NCI-H69 (cell line): ENCODE results near the gene CTDSP2.
"Not testable (repeated sequence)": the region's sequence is repeated elsewhere in the genome, so short reads cannot be mapped to it uniquely, and the experiment has no call there.

Experiments used
- DNase-seq: peaks from one replicate; lab custom pipeline; 2025; lab: John Stamatoyannopoulos, UW

The CTDSP2 gene

DNA sequence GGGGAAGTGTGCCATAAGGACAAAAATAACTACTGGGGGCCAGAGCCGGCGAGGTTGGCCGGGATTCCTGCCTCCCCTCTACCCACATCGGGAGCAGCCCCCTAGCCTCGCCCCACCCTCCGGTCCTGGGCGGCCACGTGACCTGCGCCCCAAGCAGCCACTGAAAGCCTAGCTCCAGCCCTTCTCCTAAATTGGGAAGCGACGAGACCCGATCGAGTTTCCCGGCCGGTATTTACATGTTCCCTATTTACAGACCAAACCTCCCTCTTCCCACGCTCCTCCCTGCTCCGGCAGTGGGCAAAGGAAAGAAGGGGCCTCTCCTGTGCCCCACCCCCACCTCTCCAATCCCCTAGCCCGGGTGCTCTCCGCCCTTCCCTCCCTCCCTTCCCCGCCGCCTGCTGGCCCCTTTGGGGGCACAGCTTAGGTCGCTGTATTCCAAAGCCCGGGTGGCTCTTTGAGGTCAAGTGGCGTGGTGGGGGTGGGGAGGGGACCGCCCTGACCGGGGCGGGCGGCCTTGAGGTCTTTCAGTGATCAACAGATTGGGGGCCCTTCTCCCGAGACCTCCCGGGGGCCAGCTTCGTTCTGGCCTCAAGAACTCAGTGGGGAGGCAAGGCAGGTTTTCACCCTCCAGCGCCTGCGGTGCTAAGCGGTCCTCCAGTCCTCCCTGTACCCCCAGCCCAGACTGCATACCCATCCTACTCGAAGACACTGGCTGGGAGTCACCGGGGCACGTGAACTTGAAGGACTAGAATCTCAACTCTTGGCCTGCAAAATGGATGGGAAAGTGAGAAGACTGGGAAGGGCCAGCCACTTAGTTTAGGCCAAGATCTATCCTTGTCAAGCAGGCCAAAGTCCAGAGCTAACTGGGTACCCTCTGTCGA lies 6.3 kb upstream of the CTDSP2 start:
- DNase-seq, result peak; percentile 25

DNA sequence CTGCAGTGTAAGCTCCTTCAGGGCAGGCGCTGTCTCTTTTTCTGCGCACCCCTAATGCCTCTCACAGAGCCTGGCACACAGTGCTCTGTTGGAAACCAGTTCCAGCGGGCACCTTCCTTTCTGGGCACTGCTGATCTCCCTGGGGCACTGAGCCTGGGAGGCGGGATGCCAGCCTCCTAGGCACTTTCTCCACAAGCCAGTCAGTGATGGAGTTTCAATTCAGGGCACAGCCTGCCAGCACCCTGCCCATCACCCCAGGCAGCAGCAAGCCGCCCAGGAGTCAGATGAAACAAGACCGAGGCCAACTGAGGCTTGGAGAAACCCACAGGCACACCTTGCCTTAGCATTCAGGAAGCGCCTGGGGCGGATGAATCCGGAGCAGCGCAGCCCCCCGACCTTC lies 5.7 kb upstream of the CTDSP2 start:
- no peak for DNase-seq

DNA sequence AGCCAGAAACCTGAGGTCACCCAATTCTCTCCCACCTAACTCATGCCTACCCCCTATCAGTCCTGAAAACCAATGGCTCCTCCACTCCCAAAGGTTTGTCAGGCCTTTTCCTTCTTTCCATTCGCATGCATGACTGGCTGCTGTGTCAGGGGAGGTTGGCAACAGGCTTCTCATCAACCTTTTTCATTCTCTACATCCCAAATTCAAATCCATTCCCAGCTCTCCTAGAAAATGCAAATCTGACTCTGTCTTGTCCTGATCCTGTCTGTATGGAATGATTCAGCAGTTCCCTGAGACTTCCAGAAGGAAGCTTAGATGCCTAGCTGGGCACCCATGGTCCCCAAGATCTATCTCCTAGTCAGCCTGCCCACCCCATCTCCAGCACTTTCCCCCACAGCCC lies 5.0 kb upstream of the CTDSP2 start:
- DNase-seq, result no peak

- peak; percentile 37 for DNase-seq
These were observed 4.4 kb upstream of the CTDSP2 start for GRCh38 chr12:57850854-57851430.

GRCh38 chr12:57849447-57849846 lies 2.9 kb upstream of the CTDSP2 start:
- not testable (repeated sequence) for DNase-seq

DNA sequence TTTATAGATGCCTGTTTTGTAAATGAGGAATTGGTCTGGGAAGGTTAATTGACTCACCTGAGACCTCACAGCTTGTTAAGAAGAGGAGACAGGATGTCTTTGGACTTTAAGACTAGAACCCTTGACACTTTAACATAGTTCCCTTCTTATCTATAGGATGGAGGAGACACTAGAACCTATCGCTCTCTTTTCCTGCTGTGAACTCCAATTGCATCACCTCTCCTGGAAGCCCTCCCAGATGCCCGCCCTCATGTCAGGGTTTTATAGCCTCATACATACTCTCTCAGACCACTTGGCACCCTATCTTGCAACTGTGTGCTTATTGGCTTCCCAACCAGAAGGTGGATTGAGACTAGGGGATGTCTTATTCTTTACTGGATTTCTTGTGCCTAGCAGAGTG lies 2.5 kb upstream of the CTDSP2 start:
- DNase-seq, result no peak

GRCh38 chr12:57848208-57848607 lies 1.7 kb upstream of the CTDSP2 start:
- DNase-seq, result no peak

GRCh38 chr12:57846285-57846576 lies 298 bp downstream of the CTDSP2 start:
- no peak for DNase-seq

DNA sequence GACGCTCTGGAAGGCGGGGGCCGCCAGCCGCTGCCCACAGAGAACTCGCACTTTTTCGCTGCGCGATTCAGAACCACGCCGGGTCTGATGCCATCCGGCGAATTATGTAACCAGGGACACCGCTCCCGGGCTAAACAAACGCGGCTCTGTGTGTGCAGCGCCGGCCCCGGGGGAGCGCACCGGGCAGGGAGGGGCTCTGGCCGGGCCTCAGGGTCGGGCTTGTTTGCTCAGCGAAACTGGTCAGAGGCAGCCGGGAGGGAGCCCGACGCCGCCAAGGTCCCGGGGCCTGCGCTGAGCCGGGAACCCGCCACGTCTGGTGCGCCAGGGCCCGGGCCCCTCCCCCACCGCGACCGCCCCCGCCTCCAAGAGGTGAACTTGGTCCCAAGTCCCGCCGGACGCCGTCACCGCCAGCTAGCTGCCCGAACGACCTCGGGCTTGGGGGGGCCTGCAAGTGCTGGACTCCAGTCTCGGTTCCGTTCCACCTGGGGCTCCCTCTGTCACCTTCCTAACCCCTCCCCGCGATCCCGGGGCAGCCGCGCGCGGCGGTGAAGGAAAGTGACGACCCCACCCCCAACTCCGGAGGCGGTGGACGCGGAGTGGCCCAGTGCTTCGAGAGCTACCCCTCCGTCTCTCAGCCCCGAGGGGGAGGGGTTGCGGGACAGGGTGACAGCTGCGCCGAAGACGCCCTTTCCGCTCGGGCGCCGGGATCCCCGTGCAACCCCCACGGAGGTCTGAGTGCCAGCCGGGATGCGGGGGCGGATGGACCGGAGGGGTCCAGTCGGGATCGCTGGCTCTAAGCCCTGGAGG lies 848 bp downstream of the CTDSP2 start:
- peak; percentile 77 for DNase-seq

DNA sequence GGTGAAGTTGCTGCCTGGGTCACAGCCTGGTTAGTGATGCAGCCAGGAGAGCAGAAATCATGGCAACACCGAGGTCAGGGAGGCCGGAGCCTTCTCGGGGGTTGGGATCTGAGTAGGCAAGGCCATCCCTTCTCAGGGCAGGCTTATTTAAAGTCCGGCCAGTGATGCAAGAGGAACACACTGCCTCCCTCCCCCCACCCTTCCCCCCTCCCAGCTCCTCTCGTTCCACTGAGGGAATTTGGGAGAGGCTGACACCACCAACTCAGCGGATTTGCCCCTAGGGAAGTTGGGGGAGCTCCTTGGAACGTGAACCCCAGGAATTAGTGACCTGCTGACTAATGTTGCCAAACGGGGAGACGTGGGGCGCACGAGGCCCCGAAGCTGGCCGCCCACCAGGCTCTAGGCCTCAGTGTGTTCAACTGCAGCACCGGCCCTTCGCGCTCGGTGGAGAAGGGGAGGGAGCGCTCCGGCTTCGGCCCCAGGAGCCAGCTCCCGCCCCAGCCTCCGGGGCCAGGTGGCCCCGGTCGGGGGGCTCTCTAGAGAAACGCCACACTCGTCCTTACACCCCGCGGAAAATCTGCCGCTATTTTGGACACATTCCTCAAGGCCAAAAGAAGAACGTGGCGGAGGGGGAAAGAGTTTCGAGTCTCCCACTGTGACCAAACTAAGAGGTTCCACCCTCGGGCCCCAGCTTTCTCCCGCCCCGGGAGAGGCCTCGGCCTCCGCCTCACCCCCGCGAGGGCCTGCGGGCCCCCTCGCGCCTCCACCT lies 1.6 kb downstream of the CTDSP2 start:
- peak; percentile 18 for DNase-seq

DNA sequence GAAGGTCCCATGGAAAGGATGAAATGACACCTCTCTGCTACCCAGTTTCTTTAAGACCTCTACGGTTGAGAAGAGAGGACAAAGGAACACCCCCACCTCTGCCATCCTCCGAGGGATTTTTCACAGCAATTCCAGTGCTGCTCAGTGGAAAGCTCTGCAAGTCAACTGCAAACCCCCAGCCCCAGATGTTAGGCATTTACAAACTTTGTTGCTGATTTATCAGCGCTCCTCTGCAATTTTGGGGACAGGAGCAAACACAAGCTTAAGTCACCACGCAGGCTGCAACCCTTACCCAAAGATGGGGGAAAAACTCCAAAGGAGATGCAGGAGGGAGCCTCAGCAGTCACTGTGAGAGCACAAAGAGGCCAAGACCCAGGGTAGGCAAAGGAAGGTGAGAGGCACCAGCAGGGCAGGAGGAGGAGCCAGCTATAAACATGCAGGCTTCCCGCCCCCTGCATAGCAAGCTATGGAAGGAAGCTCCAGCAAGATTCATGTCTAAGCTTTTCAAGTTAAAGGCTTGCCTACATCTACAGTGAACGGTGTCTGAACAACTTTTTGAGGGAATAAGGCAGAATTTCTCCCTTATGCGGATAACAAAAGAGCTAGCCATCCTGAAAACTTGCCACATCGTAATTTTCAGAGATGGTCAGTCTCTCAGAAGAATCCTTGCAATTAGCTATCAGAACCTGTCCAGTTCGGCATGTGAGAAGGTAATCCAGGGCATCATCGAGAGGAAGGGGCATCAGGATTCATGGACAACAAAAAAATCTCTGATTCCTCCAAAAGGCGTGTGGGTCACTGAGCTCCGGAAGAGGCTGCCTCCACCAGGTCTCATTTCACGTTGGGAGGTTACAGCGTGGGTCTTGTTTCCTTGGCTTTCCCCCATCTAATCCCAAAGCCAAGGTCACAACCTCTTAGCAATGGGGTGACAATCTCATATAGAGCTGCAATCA lies 3.9 kb downstream of the CTDSP2 start:
- DNase-seq, result peak; percentile 23

DNA sequence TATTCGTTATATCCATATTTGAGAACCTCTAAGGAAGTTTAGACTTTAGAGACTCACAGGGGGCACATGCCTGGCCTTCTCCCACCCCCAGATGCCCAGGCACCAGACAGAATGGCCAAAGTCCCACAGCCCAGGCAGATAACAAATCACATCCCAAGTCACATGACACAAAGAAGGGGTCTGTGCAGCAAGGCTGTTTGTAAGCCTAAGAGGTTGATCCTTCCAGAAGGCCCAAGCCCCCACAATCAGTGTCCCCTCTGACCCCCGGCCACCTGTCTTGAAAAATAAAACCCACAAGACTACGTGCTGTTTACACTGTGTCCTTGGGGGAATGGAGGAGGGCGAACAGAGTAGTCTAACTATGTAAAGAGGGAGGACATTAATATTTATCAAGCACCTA lies 5.1 kb downstream of the CTDSP2 start:
- DNase-seq, result no peak

GRCh38 chr12:57840726-57841125 lies 5.8 kb downstream of the CTDSP2 start:
- DNase-seq, result peak; percentile 59

DNA sequence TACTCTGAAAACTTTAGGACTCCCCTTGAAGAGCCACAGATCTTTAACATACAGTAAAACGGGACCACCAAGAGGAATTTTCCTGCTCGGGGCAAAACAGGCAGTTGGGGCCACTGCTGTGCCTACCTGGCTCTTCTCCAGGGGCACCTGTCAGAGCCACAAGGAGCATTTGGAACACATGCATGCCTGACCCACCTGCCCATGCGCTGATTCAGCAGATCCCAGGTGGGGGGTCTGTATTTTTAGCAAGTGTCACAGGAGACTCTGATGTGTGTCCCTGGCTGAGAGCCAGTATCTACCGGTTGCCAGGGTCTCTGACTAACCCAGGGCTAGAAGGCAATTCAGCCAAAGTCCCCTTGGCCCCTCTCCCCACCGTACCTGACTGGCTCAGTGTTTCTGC lies 6.5 kb downstream of the CTDSP2 start:
- DNase-seq, result peak; percentile 59

- DNase-seq, result no peak
These were observed 7.8 kb downstream of the CTDSP2 start for GRCh38 chr12:57838594-57839302.

DNA sequence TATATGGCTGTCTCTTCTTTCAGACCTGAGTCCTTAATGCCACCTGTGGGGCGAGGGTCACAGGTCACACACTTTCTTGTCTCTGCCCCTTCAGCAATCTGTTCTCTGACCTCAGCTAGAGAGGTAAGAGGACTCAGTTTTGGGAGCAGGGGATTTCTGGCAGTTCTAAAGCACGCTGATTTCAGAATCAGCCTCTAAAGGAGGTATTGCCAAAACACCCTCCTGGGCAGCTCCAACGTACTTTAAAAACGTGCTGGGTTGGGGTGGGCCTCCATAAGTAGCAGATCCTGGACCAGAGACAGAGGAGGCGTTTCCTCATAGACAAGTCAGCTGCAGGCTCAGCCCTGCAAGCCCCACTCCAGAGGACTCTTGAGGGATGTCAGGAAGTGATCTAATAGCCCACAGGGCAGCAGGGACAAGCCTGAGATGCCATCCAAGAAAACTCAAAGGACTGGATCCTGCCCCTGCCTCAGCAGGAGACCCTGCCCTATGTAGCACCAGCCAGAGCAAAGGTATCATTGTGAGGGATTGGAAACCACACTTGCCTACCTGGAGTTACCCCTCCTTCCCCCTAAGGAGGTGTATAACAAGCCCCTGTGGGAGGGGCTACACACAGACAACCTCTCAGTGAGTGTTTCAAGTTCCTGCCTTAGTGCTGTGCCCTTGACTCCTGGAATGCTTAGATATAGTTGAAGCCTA lies 8.5 kb downstream of the CTDSP2 start:
- DNase-seq, result peak; percentile 40

GRCh38 chr12:57836442-57837375 lies 9.8 kb downstream of the CTDSP2 start:
- DNase-seq, result peak; percentile 94
